OCI-LY3 (cell line): Measurements from ENCODE around the gene SELL.

ENCODE experiments used
- EZH2phosphoT487 ChIP-seq: fragments of 200-600 bp; shearing (Covaris generic); IDR thresholded peaks from 2 replicates; pipeline ENCODE4 v1.6.1; 2018; ENCODE audit warnings: antibody characterized with exemption, mixed run types, low read depth
- TF ChIP-seq, protein P1 (sequence below): fragments of 200-600, 300-600 bp; sonication (generic); IDR thresholded peaks from 2 replicates; pipeline ENCODE4 v1.5.1; 2014; ENCODE audit warnings: antibody characterized with exemption, low read length, low read depth

DNA sequence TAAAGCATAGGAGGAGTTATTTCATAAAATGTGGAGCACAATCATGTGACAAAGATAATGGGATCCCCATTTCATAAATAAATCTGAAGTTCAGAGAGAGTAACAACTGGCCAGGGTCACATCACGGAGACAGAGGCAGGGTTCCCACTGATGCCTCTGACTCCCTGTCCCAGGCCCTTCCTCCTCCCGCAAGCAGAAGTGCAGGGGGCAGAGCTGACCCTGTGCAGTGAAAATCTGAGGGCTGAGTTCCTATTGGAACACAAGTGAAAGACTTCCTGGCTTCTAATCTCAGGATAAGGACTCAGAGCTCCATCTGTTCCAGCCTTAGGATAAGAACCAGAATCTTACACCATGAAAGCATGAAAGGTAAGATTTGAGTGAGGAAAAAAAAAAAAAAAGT is 22.0 kb downstream of the SELL start:
- TF ChIP-seq, protein P1, sequence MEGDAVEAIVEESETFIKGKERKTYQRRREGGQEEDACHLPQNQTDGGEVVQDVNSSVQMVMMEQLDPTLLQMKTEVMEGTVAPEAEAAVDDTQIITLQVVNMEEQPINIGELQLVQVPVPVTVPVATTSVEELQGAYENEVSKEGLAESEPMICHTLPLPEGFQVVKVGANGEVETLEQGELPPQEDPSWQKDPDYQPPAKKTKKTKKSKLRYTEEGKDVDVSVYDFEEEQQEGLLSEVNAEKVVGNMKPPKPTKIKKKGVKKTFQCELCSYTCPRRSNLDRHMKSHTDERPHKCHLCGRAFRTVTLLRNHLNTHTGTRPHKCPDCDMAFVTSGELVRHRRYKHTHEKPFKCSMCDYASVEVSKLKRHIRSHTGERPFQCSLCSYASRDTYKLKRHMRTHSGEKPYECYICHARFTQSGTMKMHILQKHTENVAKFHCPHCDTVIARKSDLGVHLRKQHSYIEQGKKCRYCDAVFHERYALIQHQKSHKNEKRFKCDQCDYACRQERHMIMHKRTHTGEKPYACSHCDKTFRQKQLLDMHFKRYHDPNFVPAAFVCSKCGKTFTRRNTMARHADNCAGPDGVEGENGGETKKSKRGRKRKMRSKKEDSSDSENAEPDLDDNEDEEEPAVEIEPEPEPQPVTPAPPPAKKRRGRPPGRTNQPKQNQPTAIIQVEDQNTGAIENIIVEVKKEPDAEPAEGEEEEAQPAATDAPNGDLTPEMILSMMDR, result no peak
- no peak for TF ChIP-seq EZH2phosphoT487
